ENCODE measurements around the gene DEGS2.

The DEGS2 gene

GRCh38 chr14:100135784-100136183 is 23.7 kb downstream of the DEGS2 start:
- FAIRE-seq (no peak), DNase-seq (ENCODE audit: insufficient read length, low spot score) (no peak)

GRCh38 chr14:100135073-100135472 is 24.4 kb downstream of the DEGS2 start:
- FAIRE-seq (peak; percentile 31), DNase-seq (ENCODE audit: insufficient read length, low spot score) (no peak)

- no peak for FAIRE-seq
- DNase-seq (ENCODE audit: insufficient read length, low spot score), result no peak
Observed at GRCh38 chr14:100134586-100134985, 24.9 kb downstream of the DEGS2 start.

- no peak for DNase-seq (ENCODE audit: insufficient read length, low spot score)
Observed at GRCh38 chr14:100132903-100133510, 26.4 kb downstream of the DEGS2 start.

GRCh38 chr14:100132161-100132902 is 27.1 kb downstream of the DEGS2 start:
- FAIRE-seq (no peak), DNase-seq (ENCODE audit: insufficient read length, low spot score) (no peak)

More at GRCh38 chr14:100132903-100133510, 26.4 kb downstream of the DEGS2 start:
- FAIRE-seq, result no peak

GRCh38 chr14:100131181-100131580 is 28.3 kb downstream of the DEGS2 start:
- FAIRE-seq (no peak), DNase-seq (ENCODE audit: insufficient read length, low spot score) (no peak)

GRCh38 chr14:100130521-100130920 is 28.9 kb downstream of the DEGS2 start:
- FAIRE-seq, result no peak
- no peak for DNase-seq (ENCODE audit: insufficient read length, low spot score)

- no peak for DNase-seq (ENCODE audit: insufficient read length, low spot score)
- FAIRE-seq, result no peak
Observed at GRCh38 chr14:100129161-100129589, 30.3 kb downstream of the DEGS2 start.

GRCh38 chr14:100128688-100129087 is 30.8 kb downstream of the DEGS2 start:
- FAIRE-seq (no peak), DNase-seq (ENCODE audit: insufficient read length, low spot score) (no peak)

- FAIRE-seq (no peak), DNase-seq (ENCODE audit: insufficient read length, low spot score) (no peak)
Observed at GRCh38 chr14:100127853-100128455, 31.5 kb downstream of the DEGS2 start.

GRCh38 chr14:100126401-100126800 is 33.0 kb downstream of the DEGS2 start:
- no peak for DNase-seq (ENCODE audit: insufficient read length, low spot score)

GRCh38 chr14:100124551-100125088 is 34.8 kb downstream of the DEGS2 start:
- DNase-seq (ENCODE audit: insufficient read length, low spot score) (no peak), FAIRE-seq (no peak)

More at GRCh38 chr14:100126401-100126800, 33.0 kb downstream of the DEGS2 start:
- no peak for FAIRE-seq

- FAIRE-seq, result no peak
- no peak for DNase-seq (ENCODE audit: insufficient read length, low spot score)
Observed at GRCh38 chr14:100123618-100124017, 35.8 kb downstream of the DEGS2 start.

GRCh38 chr14:100122481-100123223 is 36.8 kb downstream of the DEGS2 start:
- DNase-seq (ENCODE audit: insufficient read length, low spot score) (no peak), FAIRE-seq (no peak)

GRCh38 chr14:100121643-100122480 is 37.6 kb downstream of the DEGS2 start:
- FAIRE-seq (no peak), DNase-seq (ENCODE audit: insufficient read length, low spot score) (no peak)

GRCh38 chr14:100120522-100121269 is 38.7 kb downstream of the DEGS2 start:
- DNase-seq (ENCODE audit: insufficient read length, low spot score) (no peak), FAIRE-seq (no peak)

- FAIRE-seq (no peak), DNase-seq (ENCODE audit: insufficient read length, low spot score) (no peak)
Observed at GRCh38 chr14:100119251-100119650, 40.2 kb downstream of the DEGS2 start.

GRCh38 chr14:100118396-100119011 is 40.9 kb downstream of the DEGS2 start:
- no peak for FAIRE-seq

More at GRCh38 chr14:100118396-100119011, 40.9 kb downstream of the DEGS2 start:
- no peak for DNase-seq (ENCODE audit: insufficient read length, low spot score)

Data from HTR-8/SVneo (cell line).